Right atrium auricular region (tissue), 2 donors: ENCODE results near the gene CLDN22. TPM values are rescaled to one million over a fixed set of nuclear protein-coding genes. Genes with fewer than 3 reads are reported as not detected.

Experiments
- DNase-seq: peaks from one replicate; pipeline ENCODE4 v3.0.0-alpha.2; 2019; ENCODE audit warnings: low spot score
- H3K27ac ChIP-seq, 2 donors: fragments of 200-600 bp; sonication (generic); 1 replicate in 1 of 2; 2 replicates in 1 of 2; pipeline ENCODE4 v1.5.1; 2016 to 2019
- H3K27me3 ChIP-seq, 2 donors: fragments of 200-600 bp; sonication (generic); one replicate each; pipeline versions ENCODE4 v1.5.1 to v1.6.0; 2017 to 2019
- H3K36me3 ChIP-seq: fragments of 200-600 bp; sonication (generic); one replicate; pipeline ENCODE4 v1.5.1; 2016
- H3K4me1 ChIP-seq, 2 donors: fragments of 200-600 bp; sonication (generic); one replicate each; pipeline versions ENCODE4 v1.5.1 to v1.6.0; 2017 to 2019
- H3K4me3 ChIP-seq, 2 donors: fragments of 200-600 bp; sonication (generic); 1 replicate in 1 of 2; 2 replicates in 1 of 2; pipeline ENCODE4 v1.5.1; 2017 to 2019; ENCODE audit warnings: mild to moderate bottlenecking in 1 of 2, moderate library complexity in 1 of 2
- H3K9me3 ChIP-seq, 2 donors: fragments of 200-600 bp; sonication (generic); one replicate each; pipeline ENCODE4 v1.5.1; 2019
- total RNA-seq, 2 donors: library from RNA; depleted of rRNA; stranded (reverse); fragments of >200 nt; gene quantifications; one replicate each; pipeline ENCODE4 v1.1.0, GENCODE V29; 2016
- TF ChIP-seq, protein P1 (sequence below), 2 donors: fragments of 200-600 bp; sonication (generic); IDR thresholded peaks; one replicate each; pipeline ENCODE4 v1.5.1; 2019; ENCODE audit warnings: antibody characterized with exemption in 2 of 2

The CLDN22 gene
- total RNA-seq, 2 donors from 2014 or later: not detected

DNA sequence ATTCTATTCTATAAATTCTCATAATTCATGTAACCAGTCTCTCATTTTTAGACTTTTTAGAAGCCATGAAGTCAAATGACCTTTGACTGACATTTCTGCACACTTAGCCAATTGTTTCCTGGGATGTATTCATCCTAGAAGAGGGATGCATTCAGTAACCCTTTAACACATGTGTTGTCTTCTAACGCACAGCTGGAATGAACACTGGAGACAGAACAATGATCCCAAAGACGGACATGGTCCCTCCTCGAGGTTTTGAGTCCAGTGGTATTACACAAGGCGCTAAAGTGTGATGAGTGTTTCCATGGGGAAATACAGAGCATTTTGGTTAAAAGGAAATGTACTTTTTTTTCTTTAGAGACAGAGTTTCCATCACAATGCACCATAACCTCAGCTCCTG lies 42.0 kb upstream of the CLDN22 start:
- Histone ChIP-seq H3K4me3 (no peak overlapping the region), H3K27me3 (no peaks in the 10 kb centered on the region), H3K9me3 (no peaks in the 10 kb centered on the region), H3K27ac (no peak overlapping the region), H3K36me3 (no peaks in the 10 kb centered on the region), H3K4me1 (no peaks in the 10 kb centered on the region)
- TF ChIP-seq, protein P1, sequence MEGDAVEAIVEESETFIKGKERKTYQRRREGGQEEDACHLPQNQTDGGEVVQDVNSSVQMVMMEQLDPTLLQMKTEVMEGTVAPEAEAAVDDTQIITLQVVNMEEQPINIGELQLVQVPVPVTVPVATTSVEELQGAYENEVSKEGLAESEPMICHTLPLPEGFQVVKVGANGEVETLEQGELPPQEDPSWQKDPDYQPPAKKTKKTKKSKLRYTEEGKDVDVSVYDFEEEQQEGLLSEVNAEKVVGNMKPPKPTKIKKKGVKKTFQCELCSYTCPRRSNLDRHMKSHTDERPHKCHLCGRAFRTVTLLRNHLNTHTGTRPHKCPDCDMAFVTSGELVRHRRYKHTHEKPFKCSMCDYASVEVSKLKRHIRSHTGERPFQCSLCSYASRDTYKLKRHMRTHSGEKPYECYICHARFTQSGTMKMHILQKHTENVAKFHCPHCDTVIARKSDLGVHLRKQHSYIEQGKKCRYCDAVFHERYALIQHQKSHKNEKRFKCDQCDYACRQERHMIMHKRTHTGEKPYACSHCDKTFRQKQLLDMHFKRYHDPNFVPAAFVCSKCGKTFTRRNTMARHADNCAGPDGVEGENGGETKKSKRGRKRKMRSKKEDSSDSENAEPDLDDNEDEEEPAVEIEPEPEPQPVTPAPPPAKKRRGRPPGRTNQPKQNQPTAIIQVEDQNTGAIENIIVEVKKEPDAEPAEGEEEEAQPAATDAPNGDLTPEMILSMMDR (IDR thresholded peaks at IDR 0.05): no peak
- DNase-seq: no peak

DNA sequence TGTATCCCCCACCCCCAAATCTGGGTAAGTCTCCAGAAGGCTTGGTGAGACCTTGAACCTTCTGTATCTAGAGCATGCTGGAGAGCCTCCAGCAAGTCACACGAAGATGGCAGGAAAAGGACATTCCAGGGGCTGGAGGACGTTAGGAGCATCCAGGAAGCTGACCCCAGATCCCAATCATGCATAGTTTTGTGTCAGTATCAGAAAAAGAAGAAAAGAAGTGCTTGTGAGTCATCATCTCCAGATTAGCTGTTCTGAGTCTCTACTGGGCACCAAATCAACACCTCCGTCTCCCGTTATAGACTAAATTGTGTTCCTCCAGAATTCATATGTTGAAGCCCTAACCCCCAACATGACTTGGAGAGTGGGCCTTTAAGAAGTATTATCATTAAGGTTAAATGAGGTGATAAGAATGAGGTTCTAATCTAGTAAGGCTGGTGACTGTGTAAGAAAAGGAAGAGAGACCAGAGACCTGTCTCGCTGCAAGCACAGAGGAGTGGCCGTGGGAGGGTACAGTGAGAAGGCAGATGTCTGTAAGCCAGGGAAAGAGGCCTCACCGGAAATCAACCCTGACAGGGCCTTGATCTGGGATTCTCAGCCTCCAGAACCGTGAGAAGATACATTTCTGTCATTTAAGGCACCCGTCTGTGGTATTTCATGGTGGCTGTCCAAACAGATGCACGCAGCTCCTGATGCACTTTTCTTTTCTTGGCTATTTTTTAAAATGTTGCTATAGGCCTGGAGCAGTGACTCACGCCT lies 40.3 kb upstream of the CLDN22 start:
- Histone ChIP-seq H3K4me3 (no peak overlapping the region), H3K4me1 (no peaks in the 10 kb centered on the region), H3K36me3 (no peaks in the 10 kb centered on the region), H3K9me3 (no peaks in the 10 kb centered on the region), H3K27ac (no peak overlapping the region), H3K27me3 (no peaks in the 10 kb centered on the region)
- no peak for DNase-seq
- TF ChIP-seq, protein P1 (IDR thresholded peaks at IDR 0.05): no peak

DNA sequence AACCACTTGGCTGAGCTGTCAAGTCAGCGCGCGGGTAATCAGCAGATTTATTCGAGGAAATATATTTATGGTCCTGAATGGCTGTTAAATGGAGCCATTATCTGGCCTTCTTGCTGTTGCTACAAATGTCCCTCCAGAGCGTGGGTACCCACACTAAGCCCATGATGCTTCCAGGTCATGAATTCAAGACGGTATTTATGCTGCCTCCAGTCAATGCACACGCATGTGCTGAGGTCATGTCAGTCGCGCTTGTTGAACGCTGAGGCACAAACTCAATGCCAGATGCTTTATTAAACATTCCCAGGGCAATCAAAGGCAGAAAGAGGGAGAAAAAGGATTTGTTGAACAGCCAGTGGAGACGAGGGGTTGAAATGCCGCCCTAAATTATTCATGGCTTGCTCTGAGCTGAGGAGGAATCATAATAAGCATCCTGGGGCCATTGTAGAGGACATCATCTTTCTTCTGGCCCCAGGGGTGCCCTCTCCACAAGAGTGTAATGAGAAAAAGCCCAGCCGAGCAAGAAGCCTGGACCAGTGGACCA lies 38.2 kb upstream of the CLDN22 start:
- no peak overlapping the region for H3K4me3 ChIP-seq
- DNase-seq: no peak
- no peaks in the 10 kb centered on the region for H3K9me3 ChIP-seq
- no peak overlapping the region for H3K27ac ChIP-seq
- no peaks in the 10 kb centered on the region for H3K4me1 ChIP-seq
- no peaks in the 10 kb centered on the region for H3K36me3 ChIP-seq
- H3K27me3 ChIP-seq: no peaks in the 10 kb centered on the region
- TF ChIP-seq, protein P1 (IDR thresholded peaks at IDR 0.05): no peak

DNA sequence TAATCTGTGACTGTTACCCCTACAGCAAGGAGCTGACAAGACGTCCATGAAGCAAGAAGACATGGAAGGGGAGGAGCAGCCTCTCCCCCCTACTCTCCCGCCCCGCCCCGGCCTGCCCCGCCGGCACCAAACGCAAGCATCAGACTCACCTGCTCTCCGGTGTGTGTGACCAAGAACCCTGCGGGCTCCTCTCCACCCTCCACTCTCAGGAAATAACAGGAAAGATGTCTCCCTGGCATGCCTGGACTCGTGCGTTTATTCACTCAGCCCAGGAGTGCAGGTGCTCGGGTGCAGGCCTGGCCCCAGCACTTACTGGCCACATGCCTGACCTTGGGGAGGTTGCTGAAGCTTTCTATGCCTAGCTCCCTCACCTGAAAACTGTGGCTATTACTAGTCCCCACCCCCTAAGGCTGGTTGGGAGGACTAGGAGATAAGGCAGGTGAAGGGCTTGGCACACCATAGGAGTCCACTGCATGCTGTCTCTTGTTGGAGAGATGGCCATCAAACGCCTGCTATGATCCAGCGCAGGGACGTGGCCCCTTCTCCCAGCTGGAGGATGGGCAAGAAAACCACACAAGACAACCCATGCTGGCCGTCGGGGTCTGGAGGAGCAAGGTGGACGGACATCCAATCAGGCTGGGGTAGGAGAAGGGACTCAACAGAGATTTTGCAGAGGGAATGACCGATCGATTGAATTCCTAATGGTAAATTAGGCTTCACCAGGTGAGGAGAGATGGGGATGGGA lies 37.0 kb upstream of the CLDN22 start:
- H3K4me3 ChIP-seq: no peak overlapping the region
- TF ChIP-seq, protein P1 (IDR thresholded peaks at IDR 0.05): no peak
- no peaks in the 10 kb centered on the region for H3K9me3 ChIP-seq
- no peak for DNase-seq
- no peaks in the 10 kb centered on the region for H3K27me3 ChIP-seq
- H3K36me3 ChIP-seq: no peaks in the 10 kb centered on the region
- no peaks in the 10 kb centered on the region for H3K4me1 ChIP-seq
- no peak overlapping the region for H3K27ac ChIP-seq

DNA sequence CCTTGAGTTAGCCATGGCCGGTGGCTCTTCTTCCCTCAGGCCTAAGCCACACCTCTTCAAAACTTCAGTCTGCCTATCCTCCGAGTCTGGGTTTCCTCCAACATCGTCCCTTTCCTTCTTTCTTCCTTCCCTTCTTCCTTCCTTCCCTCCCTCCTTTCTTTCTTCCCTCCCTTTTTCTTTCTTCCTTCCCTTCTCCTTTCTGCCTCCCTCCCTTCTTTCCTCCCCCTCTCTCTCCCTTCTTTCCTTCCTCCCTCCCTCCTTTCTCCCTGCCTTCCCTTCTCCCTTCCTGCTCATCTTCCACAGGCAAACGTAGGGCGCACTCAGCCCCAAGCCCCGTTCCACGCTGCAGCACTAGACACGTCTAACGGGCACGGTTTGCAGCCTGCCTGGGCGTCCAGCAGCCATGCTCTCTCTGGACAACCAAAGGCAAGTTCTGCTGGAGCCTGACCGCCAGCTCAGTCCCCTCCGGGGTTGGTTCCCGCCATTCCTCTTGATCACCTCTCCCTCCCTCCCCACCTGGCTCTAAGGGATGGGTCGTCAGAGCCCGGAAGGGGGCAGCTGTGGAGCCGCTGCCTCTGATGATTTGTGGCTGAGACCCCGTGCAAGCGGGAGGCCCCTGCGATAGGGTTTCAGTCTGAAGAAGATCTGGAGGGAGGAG lies 36.2 kb upstream of the CLDN22 start:
- no peaks in the 10 kb centered on the region for H3K36me3 ChIP-seq
- H3K4me1 ChIP-seq: no peaks in the 10 kb centered on the region
- no peak overlapping the region for H3K4me3 ChIP-seq
- no peaks in the 10 kb centered on the region for H3K9me3 ChIP-seq
- no peaks in the 10 kb centered on the region for H3K27me3 ChIP-seq
- no peak overlapping the region for H3K27ac ChIP-seq
- DNase-seq: no peak
- TF ChIP-seq, protein P1 (IDR thresholded peaks at IDR 0.05): no peak
